Dedifferentiated amniotic fluid mesenchymal stem cell (primary cell): ENCODE data around the gene UBLCP1.
"Not testable (repeated sequence)": the region's sequence is repeated elsewhere in the genome, so short reads cannot be mapped to it uniquely, and the experiment has no call there.

Source experiments
- DNase-seq: peaks from one replicate; pipeline ENCODE4 v3.0.0-alpha.2; 2016; ENCODE audit errors: extremely low spot score

UBLCP1 gene

GRCh38 chr5:159262859-159263568, at the start of gene UBLCP1:
UBLCP1 (plus strand) TSS chr5:159263290; CDS start chr5:159268916, 5,626 bp downstream.
- peak; percentile 80 for DNase-seq

- DNase-seq: no peak
Observed at GRCh38 chr5:159214486-159215271, 48.4 kb upstream of the UBLCP1 start.

- DNase-seq: no peak
Observed at GRCh38 chr5:159215886-159216285, 47.2 kb upstream of the UBLCP1 start.

- DNase-seq: no peak
Observed at GRCh38 chr5:159216454-159216853, 46.6 kb upstream of the UBLCP1 start.

- no peak for DNase-seq
Observed at GRCh38 chr5:159217236-159217635, 45.9 kb upstream of the UBLCP1 start.

- DNase-seq: peak; percentile 93
Observed at GRCh38 chr5:159218595-159219023, 44.5 kb upstream of the UBLCP1 start.

- no peak for DNase-seq
Observed at GRCh38 chr5:159220206-159220605, 42.9 kb upstream of the UBLCP1 start.

- DNase-seq: no peak
Observed at GRCh38 chr5:159223469-159223868, 39.6 kb upstream of the UBLCP1 start.

- no peak for DNase-seq
Observed at GRCh38 chr5:159224471-159224870, 38.6 kb upstream of the UBLCP1 start.

- no peak for DNase-seq
Observed at GRCh38 chr5:159226451-159226850, 36.6 kb upstream of the UBLCP1 start.

- DNase-seq: no peak
Observed at GRCh38 chr5:159227452-159227851, 35.6 kb upstream of the UBLCP1 start.

- DNase-seq: not testable (repeated sequence)
Observed at GRCh38 chr5:159228097-159228496, 35.0 kb upstream of the UBLCP1 start.

- DNase-seq: no peak
Observed at GRCh38 chr5:159230657-159231056, 32.4 kb upstream of the UBLCP1 start.

- no peak for DNase-seq
Observed at GRCh38 chr5:159231167-159231566, 31.9 kb upstream of the UBLCP1 start.

- DNase-seq: not testable (repeated sequence)
Observed at GRCh38 chr5:159235871-159236520, 27.1 kb upstream of the UBLCP1 start.

GRCh38 chr5:159240301-159240870, 22.7 kb upstream of the UBLCP1 start:
- DNase-seq: no peak

- DNase-seq: no peak
Observed at GRCh38 chr5:159241946-159242552, 21.0 kb upstream of the UBLCP1 start.

- DNase-seq: no peak
Observed at GRCh38 chr5:159242656-159243055, 20.4 kb upstream of the UBLCP1 start.

- DNase-seq: no peak
Observed at GRCh38 chr5:159243385-159243784, 19.7 kb upstream of the UBLCP1 start.

GRCh38 chr5:159244163-159244562, 18.9 kb upstream of the UBLCP1 start:
- DNase-seq: no peak

GRCh38 chr5:159244890-159245289, 18.2 kb upstream of the UBLCP1 start:
- DNase-seq: no peak

- DNase-seq: no peak
Observed at GRCh38 chr5:159249158-159249557, 13.9 kb upstream of the UBLCP1 start.
